ENCODE measurements around the gene WHRN. TPM values are rescaled to one million over a fixed set of nuclear protein-coding genes. Genes with fewer than 3 reads are reported as not detected.

WHRN gene
- total RNA-seq, 2 experiments from 2014 or later: 19.9 to 20.5 TPM

- no peaks in the 10 kb centered on the region for H3K36me3 Mint-ChIP-seq (ENCODE audit: low read depth)
- H3K9me3 ChIP-seq (ENCODE audit: control insufficient read depth in 1 of 2, insufficient read depth in 1 of 2, low read length in 2 of 2): peaks cover 0 to 3% of the 10 kb centered on the region in 2 experiments
- CTCF ChIA-PET: no interaction called here
- DNase-seq (no peak), ATAC-seq (ENCODE audit: poor library complexity) (no peak)
- H3K4me1 Mint-ChIP-seq (ENCODE audit: low read depth): no peaks in the 10 kb centered on the region
- POLR2A ChIA-PET: no interaction called here
- TF ChIP-seq CTCF (IDR thresholded peaks at IDR 0.05): no peak
- H3K9me3 Mint-ChIP-seq: no peaks in the 10 kb centered on the region
- H3K4me3 ChIP-seq (ENCODE audit: low read length): no peak overlapping the region
- no peaks in the 10 kb centered on the region for H3K27me3 ChIP-seq (ENCODE audit: control insufficient read depth in 1 of 2, insufficient read depth in 2 of 2, low read length in 2 of 2)
- H3K27me3 Mint-ChIP-seq: no peaks in the 10 kb centered on the region
- H3K27ac Mint-ChIP-seq: no peak overlapping the region
- H3K4me3 Mint-ChIP-seq: no peak overlapping the region
- intact Hi-C loops (cut with DNase I, micrococcal nuclease): no loop called here
- H3K36me3 ChIP-seq (ENCODE audit: insufficient read depth, low read length): no peaks in the 10 kb centered on the region
- H3K27ac ChIP-seq (ENCODE audit: low read depth in 1 of 2, low read length in 2 of 2): no peak overlapping the region
- no peaks in the 10 kb centered on the region for H3K4me1 ChIP-seq (ENCODE audit: insufficient read depth, low read length)
These were observed 40.8 kb downstream of the WHRN start for GRCh38 chr9:114464281-114465051.

DNA sequence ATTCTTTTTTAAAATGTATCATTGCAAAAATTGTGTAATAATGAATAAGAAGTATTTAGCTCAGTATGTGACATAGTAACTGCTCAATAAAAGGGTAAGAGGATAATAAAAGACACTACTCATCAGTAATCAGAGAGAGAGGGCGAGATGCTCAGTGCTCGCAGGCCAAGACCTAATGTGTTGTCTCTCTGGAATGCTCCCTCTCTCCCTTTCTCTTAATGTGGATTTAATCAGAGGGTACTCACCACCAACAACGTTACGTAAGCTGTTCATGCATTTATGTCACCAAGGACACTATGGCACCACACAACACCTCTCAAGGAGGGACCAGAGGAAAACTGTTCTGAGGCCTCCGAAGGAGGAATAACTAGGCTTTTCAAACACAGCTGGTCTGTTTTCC lies 42.5 kb downstream of the WHRN start:
- Histone ChIP-seq H3K27ac (ENCODE audit: low read depth in 1 of 2, low read length in 2 of 2) (no peak overlapping the region), H3K36me3 (ENCODE audit: insufficient read depth, low read length) (no peaks in the 10 kb centered on the region), H3K4me1 (ENCODE audit: insufficient read depth, low read length) (no peaks in the 10 kb centered on the region), H3K9me3 (ENCODE audit: control insufficient read depth in 1 of 2, insufficient read depth in 1 of 2, low read length in 2 of 2) (no peaks in the 10 kb centered on the region), H3K4me3 (ENCODE audit: low read length) (no peak overlapping the region), H3K27me3 (ENCODE audit: control insufficient read depth in 1 of 2, insufficient read depth in 2 of 2, low read length in 2 of 2) (no peaks in the 10 kb centered on the region)
- no peak overlapping the region for H3K27ac Mint-ChIP-seq
- no peaks in the 10 kb centered on the region for H3K9me3 Mint-ChIP-seq
- no peaks in the 10 kb centered on the region for H3K4me1 Mint-ChIP-seq (ENCODE audit: low read depth)
- no peak for TF ChIP-seq CTCF (IDR thresholded peaks at IDR 0.05)
- no peaks in the 10 kb centered on the region for H3K27me3 Mint-ChIP-seq
- DNase-seq: no peak
- no peak overlapping the region for H3K4me3 Mint-ChIP-seq
- ChIA-PET POLR2A (no interaction called here), CTCF (interaction anchor here (0.7 kb wide), 1 partner anchor 17 kb away, joined by 3 read pairs; no protein-coding TSS in a partner anchor)
- no peaks in the 10 kb centered on the region for H3K36me3 Mint-ChIP-seq (ENCODE audit: low read depth)
- intact Hi-C loops (cut with DNase I, micrococcal nuclease): no loop called here
- no peak for ATAC-seq (ENCODE audit: poor library complexity)

- Mint-ChIP-seq H3K9me3 (no peaks in the 10 kb centered on the region), H3K4me3 (no peak overlapping the region), H3K27me3 (no peaks in the 10 kb centered on the region), H3K27ac (no peak overlapping the region), H3K36me3 (ENCODE audit: low read depth) (no peaks in the 10 kb centered on the region), H3K4me1 (ENCODE audit: low read depth) (no peaks in the 10 kb centered on the region)
- Histone ChIP-seq H3K27ac (ENCODE audit: low read depth in 1 of 2, low read length in 2 of 2) (no peak overlapping the region), H3K36me3 (ENCODE audit: insufficient read depth, low read length) (no peaks in the 10 kb centered on the region), H3K4me3 (ENCODE audit: low read length) (no peak overlapping the region), H3K9me3 (ENCODE audit: control insufficient read depth in 1 of 2, insufficient read depth in 1 of 2, low read length in 2 of 2) (no peaks in the 10 kb centered on the region), H3K27me3 (ENCODE audit: control insufficient read depth in 1 of 2, insufficient read depth in 2 of 2, low read length in 2 of 2) (no peaks in the 10 kb centered on the region), H3K4me1 (ENCODE audit: insufficient read depth, low read length) (no peaks in the 10 kb centered on the region)
- TF ChIP-seq CTCF (IDR thresholded peaks at IDR 0.05): no peak
- DNase-seq (no peak), ATAC-seq (ENCODE audit: poor library complexity) (no peak)
- intact Hi-C loops (cut with DNase I, micrococcal nuclease): no loop called here
- CTCF ChIA-PET: no interaction called here
- POLR2A ChIA-PET: no interaction called here
These were observed 43.8 kb downstream of the WHRN start for GRCh38 chr9:114461468-114461867.
